ENCODE measurements around the gene CEPT1.

Gene CEPT1

GRCh38 chr1:111151838-111152237 lies 11.8 kb downstream of the CEPT1 start:
- H3K4me3 ChIP-seq (ENCODE audit: low read depth in 1 of 2, low read length in 2 of 2): no peak overlapping the region
- H3K4me1 ChIP-seq (ENCODE audit: insufficient read depth, low read length): no peaks in the 10 kb centered on the region
- no peaks in the 10 kb centered on the region for H3K9me3 ChIP-seq (ENCODE audit: low read length)
- H3K36me3 ChIP-seq (ENCODE audit: insufficient read depth, low read length): peaks cover 40% of the 10 kb centered on the region
- H3K27me3 ChIP-seq (ENCODE audit: control insufficient read depth in 1 of 2, insufficient read depth in 2 of 2, low read length in 2 of 2): no peaks in the 10 kb centered on the region
- no peak overlapping the region for H3K27ac ChIP-seq (ENCODE audit: low read depth, low read length)
- H3K9ac ChIP-seq (ENCODE audit: low read length): no peak overlapping the region

- H3K4me1 ChIP-seq (ENCODE audit: insufficient read depth, low read length): no peaks in the 10 kb centered on the region
- no peaks in the 10 kb centered on the region for H3K9me3 ChIP-seq (ENCODE audit: low read length)
- no peak overlapping the region for H3K27ac ChIP-seq (ENCODE audit: low read depth, low read length)
- peaks cover 26% of the 10 kb centered on the region for H3K36me3 ChIP-seq (ENCODE audit: insufficient read depth, low read length)
- H3K9ac ChIP-seq (ENCODE audit: low read length): no peak overlapping the region
- no peaks in the 10 kb centered on the region for H3K27me3 ChIP-seq (ENCODE audit: control insufficient read depth in 1 of 2, insufficient read depth in 2 of 2, low read length in 2 of 2)
- no peak overlapping the region for H3K4me3 ChIP-seq (ENCODE audit: low read depth in 1 of 2, low read length in 2 of 2)
These were observed 14.3 kb downstream of the CEPT1 start for GRCh38 chr1:111154021-111154999.

- Histone ChIP-seq H3K4me1 (ENCODE audit: insufficient read depth, low read length) (no peaks in the 10 kb centered on the region), H3K4me3 (ENCODE audit: low read depth in 1 of 2, low read length in 2 of 2) (no peak overlapping the region), H3K9me3 (ENCODE audit: low read length) (no peaks in the 10 kb centered on the region), H3K36me3 (ENCODE audit: insufficient read depth, low read length) (peaks cover 29% of the 10 kb centered on the region), H3K27ac (ENCODE audit: low read depth, low read length) (no peak overlapping the region), H3K27me3 (ENCODE audit: control insufficient read depth in 1 of 2, insufficient read depth in 2 of 2, low read length in 2 of 2) (no peaks in the 10 kb centered on the region), H3K9ac (ENCODE audit: low read length) (no peak overlapping the region)
These were observed 17.4 kb downstream of the CEPT1 start for GRCh38 chr1:111157431-111157830.

- peaks cover 16% of the 10 kb centered on the region for H3K36me3 ChIP-seq (ENCODE audit: insufficient read depth, low read length)
- no peak overlapping the region for H3K27ac ChIP-seq (ENCODE audit: low read depth, low read length)
- H3K9ac ChIP-seq (ENCODE audit: low read length): no peak overlapping the region
- H3K9me3 ChIP-seq (ENCODE audit: low read length): no peaks in the 10 kb centered on the region
- no peak overlapping the region for H3K4me3 ChIP-seq (ENCODE audit: low read depth in 1 of 2, low read length in 2 of 2)
- no peaks in the 10 kb centered on the region for H3K4me1 ChIP-seq (ENCODE audit: insufficient read depth, low read length)
- no peaks in the 10 kb centered on the region for H3K27me3 ChIP-seq (ENCODE audit: control insufficient read depth in 1 of 2, insufficient read depth in 2 of 2, low read length in 2 of 2)
These were observed 21.9 kb downstream of the CEPT1 start for GRCh38 chr1:111161843-111162487.

GRCh38 chr1:111162488-111162880 lies 22.5 kb downstream of the CEPT1 start:
- no peaks in the 10 kb centered on the region for H3K27me3 ChIP-seq (ENCODE audit: control insufficient read depth in 1 of 2, insufficient read depth in 2 of 2, low read length in 2 of 2)
- H3K36me3 ChIP-seq (ENCODE audit: insufficient read depth, low read length): peaks cover 16% of the 10 kb centered on the region
- H3K4me3 ChIP-seq (ENCODE audit: low read depth in 1 of 2, low read length in 2 of 2): no peak overlapping the region
- no peaks in the 10 kb centered on the region for H3K4me1 ChIP-seq (ENCODE audit: insufficient read depth, low read length)
- no peak overlapping the region for H3K9ac ChIP-seq (ENCODE audit: low read length)
- H3K9me3 ChIP-seq (ENCODE audit: low read length): no peaks in the 10 kb centered on the region
- H3K27ac ChIP-seq (ENCODE audit: low read depth, low read length): no peak overlapping the region

- Histone ChIP-seq H3K36me3 (ENCODE audit: insufficient read depth, low read length) (peaks cover 16% of the 10 kb centered on the region), H3K27me3 (ENCODE audit: control insufficient read depth in 1 of 2, insufficient read depth in 2 of 2, low read length in 2 of 2) (no peaks in the 10 kb centered on the region), H3K27ac (ENCODE audit: low read depth, low read length) (no peak overlapping the region), H3K4me1 (ENCODE audit: insufficient read depth, low read length) (no peaks in the 10 kb centered on the region), H3K9ac (ENCODE audit: low read length) (no peak overlapping the region), H3K4me3 (ENCODE audit: low read depth in 1 of 2, low read length in 2 of 2) (no peak overlapping the region), H3K9me3 (ENCODE audit: low read length) (no peaks in the 10 kb centered on the region)
These were observed 23.3 kb downstream of the CEPT1 start for GRCh38 chr1:111163363-111163762.

DNA sequence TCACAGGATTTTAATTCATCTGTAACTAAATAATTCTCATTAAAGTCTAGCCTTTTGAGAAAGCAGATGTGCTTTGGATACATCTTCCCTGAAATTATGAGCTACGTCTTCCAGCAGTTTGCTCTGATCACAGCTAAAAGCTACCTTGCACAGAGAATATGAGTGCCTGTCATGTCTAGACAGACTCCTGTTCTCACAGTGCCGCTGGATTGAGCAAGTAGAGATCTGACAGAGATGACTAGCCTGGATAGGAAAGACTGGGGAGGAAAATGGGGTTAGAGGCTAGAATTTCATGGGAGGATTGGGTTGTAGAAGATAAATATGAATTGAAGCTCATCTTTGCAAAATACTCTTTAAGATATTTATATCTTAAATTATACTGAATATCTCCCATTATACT lies 24.1 kb downstream of the CEPT1 start:
- Histone ChIP-seq H3K9ac (ENCODE audit: low read length) (no peak overlapping the region), H3K36me3 (ENCODE audit: insufficient read depth, low read length) (peaks cover 16% of the 10 kb centered on the region), H3K27ac (ENCODE audit: low read depth, low read length) (no peak overlapping the region), H3K27me3 (ENCODE audit: control insufficient read depth in 1 of 2, insufficient read depth in 2 of 2, low read length in 2 of 2) (no peaks in the 10 kb centered on the region), H3K4me3 (ENCODE audit: low read depth in 1 of 2, low read length in 2 of 2) (no peak overlapping the region), H3K9me3 (ENCODE audit: low read length) (no peaks in the 10 kb centered on the region), H3K4me1 (ENCODE audit: insufficient read depth, low read length) (no peaks in the 10 kb centered on the region)

GRCh38 chr1:111172463-111172862 lies 32.4 kb downstream of the CEPT1 start:
- Histone ChIP-seq H3K27me3 (ENCODE audit: control insufficient read depth in 1 of 2, insufficient read depth in 2 of 2, low read length in 2 of 2) (no peaks in the 10 kb centered on the region), H3K9me3 (ENCODE audit: low read length) (no peaks in the 10 kb centered on the region), H3K4me1 (ENCODE audit: insufficient read depth, low read length) (no peaks in the 10 kb centered on the region), H3K27ac (ENCODE audit: low read depth, low read length) (no peak overlapping the region), H3K36me3 (ENCODE audit: insufficient read depth, low read length) (peaks cover 31% of the 10 kb centered on the region), H3K9ac (ENCODE audit: low read length) (no peak overlapping the region), H3K4me3 (ENCODE audit: low read depth in 1 of 2, low read length in 2 of 2) (no peak overlapping the region)

GRCh38 chr1:111174070-111174469 lies 34.0 kb downstream of the CEPT1 start:
- Histone ChIP-seq H3K9ac (ENCODE audit: low read length) (no peak overlapping the region), H3K27me3 (ENCODE audit: control insufficient read depth in 1 of 2, insufficient read depth in 2 of 2, low read length in 2 of 2) (no peaks in the 10 kb centered on the region), H3K4me3 (ENCODE audit: low read depth in 1 of 2, low read length in 2 of 2) (no peak overlapping the region), H3K36me3 (ENCODE audit: insufficient read depth, low read length) (peaks cover 41% of the 10 kb centered on the region), H3K9me3 (ENCODE audit: low read length) (no peaks in the 10 kb centered on the region), H3K4me1 (ENCODE audit: insufficient read depth, low read length) (no peaks in the 10 kb centered on the region), H3K27ac (ENCODE audit: low read depth, low read length) (no peak overlapping the region)

- H3K36me3 ChIP-seq (ENCODE audit: insufficient read depth, low read length): peaks cover 45% of the 10 kb centered on the region
These were observed 35.3 kb downstream of the CEPT1 start for GRCh38 chr1:111175349-111175748.

DNA sequence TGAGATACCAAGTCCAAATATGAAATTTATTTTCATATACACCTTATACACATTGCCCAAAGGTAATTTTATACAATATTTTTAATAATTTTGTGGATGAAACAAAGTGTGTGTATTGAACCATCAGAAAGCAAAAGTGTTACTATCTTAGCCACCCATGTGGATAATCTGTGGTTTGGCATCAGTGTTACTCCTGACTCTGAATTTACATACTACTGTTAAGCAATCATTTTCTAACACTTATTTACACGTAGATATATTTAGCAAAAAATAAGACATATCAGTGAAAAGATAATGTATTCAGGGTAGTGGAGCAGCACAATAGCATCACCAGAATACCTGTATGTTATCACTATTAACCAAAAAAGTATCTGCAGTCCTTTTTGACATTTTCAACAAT lies 36.7 kb downstream of the CEPT1 start:
- no peak overlapping the region for H3K4me3 ChIP-seq (ENCODE audit: low read depth in 1 of 2, low read length in 2 of 2)
- H3K9me3 ChIP-seq (ENCODE audit: low read length): no peaks in the 10 kb centered on the region
- H3K4me1 ChIP-seq (ENCODE audit: insufficient read depth, low read length): no peaks in the 10 kb centered on the region
- no peaks in the 10 kb centered on the region for H3K27me3 ChIP-seq (ENCODE audit: control insufficient read depth in 1 of 2, insufficient read depth in 2 of 2, low read length in 2 of 2)
- H3K27ac ChIP-seq (ENCODE audit: low read depth, low read length): no peak overlapping the region
- H3K9ac ChIP-seq (ENCODE audit: low read length): no peak overlapping the region
- peaks cover 45% of the 10 kb centered on the region for H3K36me3 ChIP-seq (ENCODE audit: insufficient read depth, low read length)

More at GRCh38 chr1:111175349-111175748, 35.3 kb downstream of the CEPT1 start:
- no peaks in the 10 kb centered on the region for H3K27me3 ChIP-seq (ENCODE audit: control insufficient read depth in 1 of 2, insufficient read depth in 2 of 2, low read length in 2 of 2)
- no peaks in the 10 kb centered on the region for H3K9me3 ChIP-seq (ENCODE audit: low read length)
- no peak overlapping the region for H3K9ac ChIP-seq (ENCODE audit: low read length)
- H3K4me1 ChIP-seq (ENCODE audit: insufficient read depth, low read length): no peaks in the 10 kb centered on the region
- H3K4me3 ChIP-seq (ENCODE audit: low read depth in 1 of 2, low read length in 2 of 2): no peak overlapping the region
- no peak overlapping the region for H3K27ac ChIP-seq (ENCODE audit: low read depth, low read length)
